HG03469 (cell line): Measurements from ENCODE around the gene PRKAG2.
"Not testable (repeated sequence)": the region's sequence is repeated elsewhere in the genome, so short reads cannot be mapped to it uniquely, and the experiment has no call there.

Experiments used
- ATAC-seq: cut with Tn5 transposase; IDR thresholded peaks from one replicate; pipeline ENCODE4 v1.9.1; 2021; ENCODE audit warnings: mild to moderate bottlenecking, moderate library complexity, moderate number of reproducible peaks; ENCODE audit not compliant: unreplicated experiment

Gene PRKAG2

GRCh38 chr7:151885202-151885580 is 8.3 kb upstream of the PRKAG2 start:
- no peak for ATAC-seq

- ATAC-seq, result no peak
Observed at GRCh38 chr7:151884312-151885201, 7.6 kb upstream of the PRKAG2 start.

GRCh38 chr7:151883857-151884256 is 6.9 kb upstream of the PRKAG2 start:
- ATAC-seq, result no peak

- no peak for ATAC-seq
Observed at GRCh38 chr7:151882734-151883133, 5.8 kb upstream of the PRKAG2 start.

GRCh38 chr7:151880688-151881087 is 3.8 kb upstream of the PRKAG2 start:
- no peak for ATAC-seq

GRCh38 chr7:151877911-151878835 is 1.3 kb upstream of the PRKAG2 start:
- ATAC-seq, result no peak

GRCh38 chr7:151875942-151876898 is 695 bp downstream of the PRKAG2 start:
- ATAC-seq, result no peak

GRCh38 chr7:151874479-151874878 is 2.4 kb downstream of the PRKAG2 start:
- ATAC-seq, result not testable (repeated sequence)

GRCh38 chr7:151873402-151873965 is 3.4 kb downstream of the PRKAG2 start:
- no peak for ATAC-seq

GRCh38 chr7:151872531-151873401 is 4.1 kb downstream of the PRKAG2 start:
- ATAC-seq, result no peak

- ATAC-seq, result no peak
Observed at GRCh38 chr7:151871904-151872303, 5.0 kb downstream of the PRKAG2 start.

GRCh38 chr7:151871189-151871735 is 5.7 kb downstream of the PRKAG2 start:
- no peak for ATAC-seq

GRCh38 chr7:151869968-151870918 is 6.7 kb downstream of the PRKAG2 start:
- ATAC-seq, result no peak

GRCh38 chr7:151869455-151869854 is 7.5 kb downstream of the PRKAG2 start:
- ATAC-seq, result no peak

- no peak for ATAC-seq
Observed at GRCh38 chr7:151869109-151869428, 7.8 kb downstream of the PRKAG2 start.

- ATAC-seq, result no peak
Observed at GRCh38 chr7:151868396-151869108, 8.4 kb downstream of the PRKAG2 start.

- no peak for ATAC-seq
Observed at GRCh38 chr7:151867912-151868311, 9.0 kb downstream of the PRKAG2 start.
